HPDE6-E6E7 (cell line): ENCODE data around the gene SEC22C.

ENCODE experiments used
- DNase-seq: peaks from one replicate; pipeline ENCODE4 v3.0.0; 2011; ENCODE audit warnings: missing footprints; ENCODE audit errors: extremely low spot score

SEC22C gene

DNA sequence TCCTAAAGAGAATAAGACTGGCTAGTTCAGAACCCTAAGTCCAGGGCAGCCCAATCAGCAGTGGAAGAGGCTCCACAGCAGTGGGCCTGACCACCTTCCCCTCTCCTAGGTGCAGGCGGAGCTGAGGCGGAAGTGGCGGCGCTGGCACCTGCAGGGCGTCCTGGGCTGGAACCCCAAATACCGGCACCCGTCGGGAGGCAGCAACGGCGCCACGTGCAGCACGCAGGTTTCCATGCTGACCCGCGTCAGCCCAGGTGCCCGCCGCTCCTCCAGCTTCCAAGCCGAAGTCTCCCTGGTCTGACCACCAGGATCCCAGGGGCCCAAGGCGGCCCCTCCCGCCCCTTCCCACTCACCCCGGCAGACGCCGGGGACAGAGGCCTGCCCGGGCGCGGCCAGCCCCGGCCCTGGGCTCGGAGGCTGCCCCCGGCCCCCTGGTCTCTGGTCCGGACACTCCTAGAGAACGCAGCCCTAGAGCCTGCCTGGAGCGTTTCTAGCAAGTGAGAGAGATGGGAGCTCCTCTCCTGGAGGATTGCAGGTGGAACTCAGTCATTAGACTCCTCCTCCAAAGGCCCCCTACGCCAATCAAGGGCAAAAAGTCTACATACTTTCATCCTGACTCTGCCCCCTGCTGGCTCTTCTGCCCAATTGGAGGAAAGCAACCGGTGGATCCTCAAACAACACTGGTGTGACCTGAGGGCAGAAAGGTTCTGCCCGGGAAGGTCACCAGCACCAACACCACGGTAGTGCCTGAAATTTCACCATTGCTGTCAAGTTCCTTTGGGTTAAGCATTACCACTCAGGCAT, 45.6 kb downstream of the SEC22C start:
- peak; percentile 15 for DNase-seq

DNA sequence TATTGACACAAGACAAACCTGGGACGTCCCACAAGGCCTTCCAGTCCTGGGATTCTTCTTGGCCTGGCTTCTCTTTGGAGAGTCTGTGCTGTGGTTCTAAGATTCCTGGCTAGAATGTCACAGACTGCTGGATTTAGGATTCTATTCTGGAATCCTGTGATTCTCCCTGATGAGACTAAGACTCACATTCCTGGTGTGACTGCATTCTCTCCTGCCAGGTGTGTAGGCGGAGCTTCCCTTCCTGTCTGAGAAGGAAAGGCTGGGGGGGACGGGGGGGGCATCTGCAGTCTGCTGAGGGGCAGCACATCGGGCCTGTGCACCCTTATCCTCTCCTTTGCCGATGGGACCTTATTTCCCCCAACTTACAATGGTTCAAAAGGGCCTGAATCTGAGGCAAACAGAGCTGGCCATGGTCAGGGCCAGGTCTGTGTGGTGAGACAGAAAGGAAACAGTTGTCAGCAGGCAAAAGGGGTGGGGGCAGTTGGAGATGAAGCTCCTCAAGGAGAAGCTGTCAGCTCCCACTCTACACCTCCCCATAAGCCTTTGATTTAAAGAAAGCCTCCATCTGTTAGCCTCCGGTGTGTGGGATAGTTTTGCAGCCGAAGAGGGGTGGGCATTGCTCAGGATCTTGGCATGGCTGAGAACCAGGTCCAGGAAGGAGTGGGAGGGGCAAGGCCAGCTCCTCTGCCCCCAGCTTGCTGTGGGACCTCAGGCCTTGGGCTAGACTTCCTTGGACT, 48.4 kb downstream of the SEC22C start:
- no peak for DNase-seq

DNA sequence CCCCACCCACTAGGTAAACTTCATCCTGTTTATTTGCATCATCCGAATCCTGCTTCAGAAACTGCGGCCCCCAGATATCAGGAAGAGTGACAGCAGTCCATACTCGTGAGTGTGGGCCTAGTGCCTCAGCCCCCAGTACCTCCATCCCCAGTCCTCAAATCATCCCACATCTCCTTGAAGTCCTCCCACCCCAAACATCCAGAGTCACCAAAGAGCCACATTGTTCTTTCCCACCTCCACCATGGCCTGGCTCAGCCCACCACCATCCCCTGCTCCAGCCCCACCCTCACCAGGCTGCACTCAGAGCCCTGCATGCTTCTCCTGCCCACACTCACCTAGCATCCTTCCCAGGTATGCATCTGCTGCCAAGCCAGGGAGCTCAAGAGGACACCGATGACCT, 49.5 kb downstream of the SEC22C start:
- no peak for DNase-seq

DNA sequence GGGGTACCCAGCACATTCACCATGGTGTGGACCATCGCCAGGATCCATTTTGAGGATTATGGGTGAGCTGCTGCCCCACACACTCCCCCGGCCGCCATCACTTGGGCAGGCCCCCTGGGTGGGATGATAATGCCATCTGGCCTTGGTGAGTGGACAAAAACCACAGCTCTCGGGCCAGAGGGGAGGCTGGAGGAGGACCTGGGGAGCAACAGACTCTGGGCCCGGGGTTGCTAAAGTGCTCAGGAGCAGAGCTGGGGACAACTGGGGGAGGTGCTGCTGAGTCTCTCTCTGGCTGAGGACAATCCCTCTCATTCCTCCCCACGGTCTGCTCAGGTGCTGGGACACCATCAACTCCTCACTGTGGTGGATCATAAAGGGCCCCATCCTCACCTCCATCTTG, 50.3 kb downstream of the SEC22C start:
- DNase-seq: no peak

DNA sequence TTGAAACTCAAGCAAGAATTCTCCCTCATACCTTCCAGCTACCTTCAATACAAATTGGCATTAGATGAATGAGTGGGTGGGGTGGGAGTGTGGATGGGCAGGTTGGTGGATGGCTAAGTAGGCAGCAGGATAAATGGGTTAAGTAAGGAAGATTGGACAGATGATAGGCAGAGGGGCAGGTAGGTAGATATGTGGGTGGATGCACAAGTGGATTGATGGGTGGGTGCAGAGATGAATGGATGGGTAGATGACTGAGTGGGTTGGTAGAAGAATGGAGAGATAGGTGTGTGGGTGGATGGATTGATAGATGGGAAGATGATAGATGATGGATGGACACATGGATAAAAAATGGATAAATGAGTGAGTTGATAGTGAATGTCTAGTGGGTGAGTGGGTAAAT, 51.7 kb downstream of the SEC22C start:
- no peak for DNase-seq

DNA sequence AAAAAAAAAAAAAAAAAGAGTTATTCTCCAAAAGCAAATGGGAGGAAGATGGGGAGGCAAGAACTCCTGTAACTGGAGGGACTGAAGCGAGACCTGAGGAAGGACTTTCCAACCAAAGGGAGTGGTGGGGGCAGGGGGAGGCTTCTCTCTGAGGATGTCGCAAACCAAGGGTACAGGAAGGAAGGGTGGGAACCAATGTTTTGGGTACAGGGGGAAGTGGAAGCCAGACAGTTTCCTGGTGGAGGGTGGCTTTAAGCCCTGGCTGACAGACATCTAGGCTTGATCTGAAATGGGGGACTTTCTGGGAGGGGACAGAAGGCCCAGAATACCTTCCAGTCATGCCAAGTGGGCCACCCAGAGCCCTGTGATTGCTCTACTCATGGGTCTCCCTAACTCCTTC, 52.3 kb downstream of the SEC22C start:
- DNase-seq: no peak

DNA sequence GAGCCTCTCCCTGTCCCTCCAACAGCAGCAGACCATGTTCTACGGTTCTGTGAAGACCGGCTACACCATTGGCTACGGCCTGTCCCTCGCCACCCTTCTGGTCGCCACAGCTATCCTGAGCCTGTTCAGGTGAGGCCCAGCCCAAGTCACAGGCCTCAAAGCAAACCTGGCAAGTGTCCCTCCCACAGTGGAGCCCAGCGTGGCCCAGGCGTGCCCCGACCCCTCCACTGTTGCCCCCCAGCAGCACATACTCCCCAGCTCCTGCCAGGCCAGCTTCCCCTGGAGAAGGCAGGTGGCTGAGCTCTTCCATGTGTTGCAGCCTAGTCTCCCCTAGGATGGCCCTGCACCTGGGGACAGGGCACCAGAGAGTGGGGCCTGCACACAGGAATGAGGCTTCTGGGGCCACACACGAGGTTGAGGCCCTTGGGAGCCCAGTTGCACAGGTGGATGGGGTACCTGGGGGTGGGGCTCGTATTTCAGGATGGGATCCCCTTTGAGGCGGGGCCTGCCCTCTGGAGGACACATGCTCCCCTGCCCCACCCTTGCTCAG, 54.3 kb downstream of the SEC22C start:
- DNase-seq: no peak

DNA sequence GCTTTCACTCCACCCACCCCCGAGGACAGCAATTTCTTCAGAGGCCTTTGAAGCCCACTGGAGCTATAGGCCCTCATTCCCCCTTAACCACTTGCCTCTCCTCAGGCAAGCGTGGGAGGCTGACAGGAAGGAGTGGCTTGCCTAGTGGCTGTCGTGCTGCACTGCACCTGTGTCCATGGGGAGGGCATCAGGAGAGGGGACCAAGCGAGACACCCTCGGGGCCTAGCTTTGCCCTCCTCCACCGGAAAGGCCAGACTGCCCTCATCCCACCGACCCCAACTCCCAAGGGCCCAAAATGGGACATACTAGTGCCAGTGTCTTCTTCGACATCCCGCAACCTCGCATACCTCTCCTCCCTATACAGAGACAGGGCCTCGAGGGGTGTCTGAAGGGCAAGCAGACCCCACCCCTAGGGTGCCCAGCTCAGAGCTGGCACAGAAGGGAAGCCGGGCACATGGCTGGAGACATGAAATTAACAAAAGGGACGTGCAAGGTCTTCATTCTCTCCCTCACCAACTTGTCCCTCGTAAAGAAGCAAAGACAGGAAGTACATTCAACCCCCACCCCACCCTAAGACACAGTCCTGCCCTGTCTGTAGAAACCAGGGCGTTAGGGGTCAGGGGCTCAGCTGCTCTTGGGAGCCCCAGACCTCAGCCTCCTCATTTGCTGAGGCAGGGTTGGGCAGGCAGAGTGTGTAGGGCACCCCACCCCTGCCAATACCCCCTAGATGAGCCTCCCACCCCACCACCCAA, 55.0 kb downstream of the SEC22C start:
- no peak for DNase-seq

DNA sequence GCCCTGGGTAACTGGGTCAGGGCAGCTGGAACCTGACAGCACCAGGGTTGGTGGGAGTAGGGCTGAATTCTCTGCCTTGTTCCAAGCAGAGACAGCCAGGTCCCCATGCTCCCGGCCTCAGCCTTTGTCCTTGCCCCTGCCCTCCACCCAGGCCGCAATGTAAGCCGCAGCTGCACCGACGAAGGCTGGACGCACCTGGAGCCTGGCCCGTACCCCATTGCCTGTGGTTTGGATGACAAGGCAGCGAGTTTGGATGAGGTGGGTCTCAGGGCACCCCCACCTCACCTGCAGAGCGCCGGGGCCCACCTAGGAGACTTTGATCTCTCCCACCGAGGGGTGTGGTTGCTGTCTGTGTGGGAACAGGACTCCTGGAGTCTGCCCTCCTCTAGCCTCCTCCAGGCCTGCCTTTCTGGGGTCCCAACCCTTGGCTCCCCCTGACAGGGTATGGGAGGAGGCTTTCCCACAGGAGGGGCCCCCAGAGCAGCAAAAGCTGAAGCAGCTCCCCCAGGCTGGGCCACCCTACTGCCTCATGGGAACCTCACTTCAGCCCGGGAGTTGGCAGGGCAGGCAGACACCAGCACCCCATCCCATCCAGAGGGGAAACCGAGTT, 55.9 kb downstream of the SEC22C start:
- DNase-seq: no peak

DNA sequence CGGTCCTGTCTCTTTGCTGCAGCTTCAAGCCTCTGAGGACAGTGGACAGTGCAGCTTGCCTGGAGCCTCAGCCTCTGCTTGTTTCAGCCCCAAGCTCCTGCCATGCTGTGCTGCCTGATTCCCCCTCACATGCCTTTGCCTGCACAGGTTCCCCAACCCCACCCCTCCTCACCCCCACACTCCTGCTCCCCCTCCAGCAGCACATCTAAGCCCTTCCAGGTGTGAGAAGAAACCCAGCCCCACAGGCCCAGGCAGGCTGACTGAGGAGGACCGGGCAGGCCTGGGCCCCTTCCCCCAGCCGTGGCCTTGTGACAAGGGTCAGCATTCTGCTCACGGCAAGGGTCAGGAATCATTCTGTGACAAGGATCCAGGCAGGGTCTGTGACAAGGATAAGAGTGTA, 56.6 kb downstream of the SEC22C start:
- no peak for DNase-seq

DNA sequence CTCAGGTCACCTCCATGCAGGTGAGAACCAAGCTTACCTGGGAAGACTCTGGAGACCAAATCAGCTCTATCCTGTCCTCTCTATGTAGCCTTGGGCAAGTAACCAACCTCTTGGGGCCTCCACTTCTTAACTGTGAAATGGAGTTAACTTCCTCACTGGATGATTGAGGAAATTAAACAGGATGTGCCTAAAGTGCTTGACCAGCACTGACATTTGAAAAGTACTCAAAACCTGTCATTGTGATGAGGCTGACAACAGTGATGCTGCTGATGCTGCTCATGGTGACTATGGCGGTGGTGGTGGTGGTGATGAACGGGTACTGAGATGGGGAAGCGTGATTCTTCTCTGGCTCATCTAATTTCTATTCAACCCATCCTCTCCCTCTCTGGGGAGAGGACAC, 57.0 kb downstream of the SEC22C start:
- no peak for DNase-seq

DNA sequence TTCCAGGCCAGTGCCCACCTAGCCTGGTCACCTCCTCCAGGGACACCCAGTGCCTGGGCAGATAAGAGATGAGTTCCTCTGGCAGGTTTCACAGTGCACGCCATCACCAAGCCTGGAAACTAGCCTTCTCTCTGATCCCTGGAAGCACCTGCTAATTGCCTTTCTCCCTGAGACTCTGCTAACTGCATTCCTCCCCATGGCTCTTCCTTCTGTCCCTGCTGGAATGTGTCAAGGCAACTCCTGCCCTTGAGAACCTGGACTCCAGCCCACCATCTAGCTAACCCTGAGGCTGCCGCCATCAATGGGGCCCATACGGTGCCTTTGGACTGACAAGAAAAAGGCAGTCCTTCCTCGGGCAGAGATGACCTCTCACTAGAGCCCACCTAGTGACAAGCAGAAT, 60.9 kb downstream of the SEC22C start:
- DNase-seq: no peak

DNA sequence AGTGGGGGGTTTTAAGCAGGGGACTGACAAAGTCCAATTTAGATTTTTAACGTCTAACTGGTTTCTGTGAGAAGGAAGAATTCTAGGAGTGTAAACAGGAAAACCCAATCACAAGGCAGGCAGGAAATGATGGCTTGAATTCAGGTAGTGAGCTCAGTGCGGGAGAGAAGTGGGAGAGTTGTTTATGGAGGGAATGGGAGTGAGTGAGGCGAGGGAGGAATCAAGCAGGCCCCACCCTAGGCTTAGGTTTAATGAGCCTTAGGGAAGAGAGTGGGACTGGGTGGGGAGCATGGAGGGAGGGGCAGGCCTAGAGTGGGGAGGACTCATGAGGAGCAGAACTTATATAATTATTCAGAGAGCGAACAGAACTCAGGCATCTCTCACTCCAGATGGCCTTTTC, 61.4 kb downstream of the SEC22C start:
- no peak for DNase-seq

DNA sequence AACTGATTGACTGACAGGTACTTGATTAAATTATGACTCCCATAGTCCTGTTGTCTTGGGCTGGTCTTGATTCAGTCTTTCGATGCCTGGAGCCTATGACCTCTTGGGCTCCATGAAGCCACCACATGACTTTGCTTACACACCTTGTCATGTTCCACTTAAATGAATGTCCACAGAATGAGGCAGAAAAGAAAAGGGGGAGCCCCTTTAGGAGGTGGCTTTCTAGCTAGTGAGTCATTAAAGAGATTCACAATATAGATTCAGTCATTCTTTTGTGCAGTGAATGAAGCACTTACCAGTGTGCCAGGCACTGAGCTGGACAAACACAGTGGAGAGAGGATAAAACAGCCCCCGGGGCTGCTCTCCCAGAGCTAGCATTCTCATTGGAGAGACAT, 62.2 kb downstream of the SEC22C start:
- no peak for DNase-seq

DNA sequence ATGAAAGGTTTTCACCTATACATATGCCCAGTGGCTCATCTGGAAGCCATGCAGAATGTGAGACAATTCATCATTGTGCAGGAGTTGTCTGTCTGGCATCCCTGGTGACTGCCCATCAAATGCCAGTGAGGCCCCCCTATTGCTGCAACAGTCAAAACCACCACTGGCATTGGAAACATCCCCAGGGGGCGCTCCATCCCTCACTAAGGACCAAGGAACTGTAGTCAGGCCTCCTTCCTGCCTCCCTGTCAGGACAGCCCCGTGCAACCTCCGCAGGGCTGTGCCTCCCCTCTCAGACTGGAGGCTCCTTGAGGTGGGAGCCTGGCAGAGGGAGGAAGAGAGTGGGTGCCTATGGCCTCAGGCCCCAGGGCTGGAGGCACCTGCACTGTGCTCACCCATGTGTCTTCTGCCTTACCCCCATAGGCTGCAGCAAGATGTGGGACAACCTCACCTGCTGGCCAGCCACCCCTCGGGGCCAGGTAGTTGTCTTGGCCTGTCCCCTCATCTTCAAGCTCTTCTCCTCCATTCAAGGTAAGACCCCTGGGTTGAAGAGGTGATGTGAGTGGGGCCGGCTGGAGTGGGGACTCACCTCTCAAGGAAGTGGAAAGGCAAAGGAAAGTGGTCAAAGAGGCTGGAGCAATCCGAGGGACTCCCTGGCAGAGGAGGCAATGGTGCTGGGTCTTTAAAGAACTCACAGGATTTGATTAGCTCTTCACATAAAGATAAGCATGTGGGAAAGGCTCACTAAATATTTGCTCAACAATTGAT, 62.8 kb downstream of the SEC22C start:
- no peak for DNase-seq

DNA sequence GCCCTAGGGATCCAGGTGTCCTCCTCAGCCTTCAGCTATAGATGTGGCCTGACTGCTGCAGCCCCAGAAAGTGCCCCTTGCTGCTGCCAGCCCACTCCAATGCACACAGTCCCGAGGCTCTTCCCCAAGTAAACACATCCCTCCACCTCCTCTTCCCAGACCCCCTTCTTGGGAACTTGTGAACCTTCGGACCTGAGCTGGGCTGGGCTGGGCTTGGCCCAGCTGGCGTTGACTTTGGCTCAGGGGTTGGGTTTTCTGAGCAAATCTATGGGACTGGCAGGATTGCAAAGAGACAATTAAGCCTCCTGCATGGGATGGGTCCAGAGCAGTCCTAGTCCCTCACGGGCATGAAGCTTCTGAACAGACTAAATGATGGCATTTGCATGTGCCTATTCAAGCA, 64.7 kb downstream of the SEC22C start:
- DNase-seq: no peak

DNA sequence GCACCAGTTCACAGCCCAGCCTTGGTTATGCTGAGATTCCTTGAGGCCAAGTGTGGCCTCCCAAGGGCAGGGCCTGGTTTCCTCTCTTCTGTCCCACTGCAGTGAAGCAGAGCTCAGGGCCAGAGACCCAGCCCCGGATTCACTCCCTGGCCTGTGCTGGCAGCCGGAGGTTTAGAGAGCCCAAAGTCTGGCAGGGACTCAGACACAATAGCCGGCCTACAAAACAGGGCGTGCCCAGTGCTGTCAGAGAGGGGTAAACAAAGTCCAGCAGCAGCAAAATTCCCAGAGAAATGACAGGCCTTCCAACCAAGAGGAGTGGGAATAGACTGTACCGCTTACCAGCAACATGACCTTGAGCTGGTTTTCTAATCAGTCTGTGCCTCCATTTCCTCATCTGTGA, 65.3 kb downstream of the SEC22C start:
- DNase-seq: no peak

DNA sequence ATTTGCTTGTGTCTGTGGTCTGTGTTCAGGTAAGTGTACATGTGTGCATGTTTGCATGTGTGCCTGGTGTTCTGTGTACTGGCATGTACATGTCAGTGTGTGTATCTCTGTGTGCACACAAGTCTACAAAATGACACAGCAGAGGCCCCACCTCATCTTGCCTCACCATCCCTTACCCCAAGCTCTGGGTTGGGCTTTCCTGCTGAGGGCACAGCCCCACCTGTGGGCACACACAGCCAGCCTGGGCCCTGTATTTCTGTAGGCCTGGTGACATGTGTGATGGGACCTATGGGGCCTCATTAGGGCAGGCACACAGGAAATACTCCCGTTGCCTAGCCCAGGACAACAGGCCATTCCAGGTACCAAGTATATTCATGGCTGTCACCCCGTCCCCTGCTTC, 65.8 kb downstream of the SEC22C start:
- DNase-seq: no peak

DNA sequence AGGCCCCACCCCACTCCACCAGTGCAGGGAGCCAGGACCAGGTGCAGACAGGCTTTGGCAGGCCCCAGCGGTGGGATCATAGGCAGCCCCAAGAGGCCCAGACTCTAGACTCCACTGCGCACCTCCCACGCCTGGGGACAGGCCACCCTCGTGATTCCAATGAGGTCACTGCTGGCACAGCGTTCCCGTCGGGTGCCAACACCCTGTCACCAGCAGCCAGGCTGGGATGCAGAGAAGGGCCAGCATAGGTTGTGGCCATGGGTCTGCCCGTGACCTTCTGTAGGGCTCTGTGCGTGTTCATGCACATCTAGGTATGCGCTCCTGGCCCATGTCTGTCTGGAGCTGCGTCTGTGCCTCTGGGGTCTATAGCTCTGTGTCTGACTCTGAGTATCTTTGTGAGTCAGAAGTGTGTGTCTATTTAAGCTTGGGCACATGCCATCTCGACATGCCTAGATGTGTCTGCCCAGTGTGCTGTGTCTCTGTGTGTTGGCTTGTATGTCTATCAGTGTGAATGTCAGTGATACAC, 66.3 kb downstream of the SEC22C start:
- DNase-seq: peak; percentile 58

DNA sequence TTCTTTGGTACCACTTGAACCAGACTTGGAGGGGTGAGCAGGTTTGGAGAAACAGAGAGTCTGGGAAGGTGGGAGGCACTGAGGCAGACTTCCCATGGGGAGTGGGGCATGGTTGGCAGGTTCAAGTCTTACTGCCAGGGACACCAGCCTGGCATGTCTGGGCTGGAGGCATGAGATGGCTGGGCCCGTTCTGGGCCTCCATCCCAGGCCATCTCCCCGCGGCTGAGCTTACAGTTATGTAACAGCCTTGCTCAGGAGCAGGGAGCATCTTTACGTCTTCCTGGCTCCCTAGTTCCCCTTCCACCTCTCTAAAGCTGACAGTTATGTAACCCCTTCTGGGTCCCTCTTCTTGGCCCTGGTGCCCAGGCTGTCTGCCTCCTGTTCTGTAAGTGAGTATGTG, 66.9 kb downstream of the SEC22C start:
- DNase-seq: no peak

DNA sequence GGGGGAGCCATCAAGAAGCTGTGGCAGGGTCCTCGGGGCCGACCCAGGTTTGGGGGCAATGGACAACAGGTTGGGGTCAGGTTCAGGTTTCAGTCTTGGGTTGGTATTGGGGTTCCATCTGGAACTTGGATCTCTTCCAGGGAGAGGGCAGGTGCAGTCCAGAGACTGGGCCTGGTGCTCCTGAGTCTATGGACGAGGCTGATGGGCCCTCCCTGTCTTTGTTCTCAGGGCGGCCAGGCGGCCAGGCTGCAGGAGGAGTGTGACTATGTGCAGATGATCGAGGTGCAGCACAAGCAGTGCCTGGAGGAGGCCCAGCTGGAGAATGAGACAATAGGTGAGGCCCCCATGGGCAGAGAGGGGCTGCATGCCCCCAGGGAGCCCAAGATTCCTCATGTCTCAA, 68.2 kb downstream of the SEC22C start:
- DNase-seq: no peak
